GM15510 (cell line): ENCODE data around the gene AKAP1.

Experiments used
- POLR2A ChIP-seq: IDR thresholded peaks from 3 replicates; pipeline ENCODE4 v1.6.1; 2011; ENCODE audit warnings: borderline replicate concordance; ENCODE audit not compliant: insufficient read length; ENCODE audit errors: extremely low read depth

Gene AKAP1

DNA sequence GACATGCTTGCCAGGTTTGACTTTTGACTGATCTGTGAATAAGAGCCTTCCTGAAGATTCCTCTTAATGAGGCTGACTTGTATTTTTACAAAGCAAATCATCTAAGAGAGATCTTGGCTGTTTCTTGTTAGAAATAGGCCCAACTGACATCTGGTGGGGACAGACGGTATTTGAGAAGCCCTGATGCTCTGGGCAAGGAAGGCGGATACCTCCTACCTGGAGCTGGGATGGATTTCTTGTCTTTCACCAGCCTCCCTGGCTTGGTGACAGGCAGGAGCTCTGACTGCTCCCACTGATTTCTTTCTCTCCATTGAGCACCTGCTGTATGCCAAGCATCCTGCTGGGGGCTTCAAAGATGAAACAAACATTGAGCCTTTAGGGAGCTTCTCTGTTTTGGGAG lies 40.4 kb downstream of the AKAP1 start:
- TF ChIP-seq POLR2A: no peak

DNA sequence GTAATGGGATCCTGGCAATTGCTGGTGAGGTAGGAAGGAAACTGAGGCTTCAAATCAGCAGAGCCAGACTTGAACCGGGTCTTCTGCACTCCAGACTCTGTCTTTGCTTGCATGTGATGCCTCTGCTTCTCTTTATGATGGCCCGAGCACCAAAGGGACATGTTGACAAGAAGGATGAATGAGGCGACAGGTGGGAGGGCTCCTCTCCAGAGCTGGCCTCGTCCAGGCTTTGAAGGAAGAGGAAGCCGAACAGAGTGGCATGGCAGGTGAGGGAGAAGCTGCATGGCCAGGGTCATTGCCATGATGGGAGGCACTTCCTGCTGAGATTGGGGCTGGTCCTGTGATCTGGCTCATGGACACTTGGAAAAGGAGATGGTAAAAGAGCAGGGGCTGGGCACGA lies 40.8 kb downstream of the AKAP1 start:
- TF ChIP-seq POLR2A: no peak

DNA sequence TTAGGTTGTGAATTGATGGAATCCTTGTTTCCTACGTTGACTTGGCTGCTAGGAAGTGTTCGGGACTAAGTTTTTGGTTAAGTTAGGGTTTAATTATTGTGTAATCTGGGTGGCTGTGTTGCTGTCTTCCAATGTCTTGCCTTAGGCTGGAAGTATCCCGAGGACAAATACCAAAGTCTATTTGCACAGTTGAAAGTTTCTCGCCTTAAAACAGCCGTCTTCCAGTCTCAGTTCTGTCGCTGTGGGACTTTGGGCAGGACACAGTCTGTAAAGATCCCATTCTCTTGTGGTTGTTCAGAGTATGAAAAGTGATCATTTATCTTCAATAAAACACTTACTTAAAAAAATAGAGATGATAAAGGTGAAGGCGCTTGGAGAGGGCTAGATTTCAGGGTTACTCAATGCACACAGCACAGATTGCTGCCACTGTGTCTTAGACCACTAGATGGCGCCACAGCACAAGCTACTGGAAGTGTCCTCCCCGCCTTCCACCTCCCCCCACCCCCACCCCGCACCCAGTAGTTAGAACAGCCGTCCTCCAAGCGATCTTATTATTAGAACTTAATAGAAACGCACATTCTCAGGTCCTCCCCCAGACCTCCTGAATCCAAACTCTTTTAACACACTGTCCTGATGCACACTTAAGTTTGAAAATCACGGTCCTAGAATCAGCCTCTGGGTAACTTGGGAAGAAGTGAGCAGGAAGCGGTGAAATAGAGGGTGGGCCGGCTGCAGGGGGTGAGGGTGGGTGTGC lies 45.8 kb downstream of the AKAP1 start:
- TF ChIP-seq POLR2A: no peak

DNA sequence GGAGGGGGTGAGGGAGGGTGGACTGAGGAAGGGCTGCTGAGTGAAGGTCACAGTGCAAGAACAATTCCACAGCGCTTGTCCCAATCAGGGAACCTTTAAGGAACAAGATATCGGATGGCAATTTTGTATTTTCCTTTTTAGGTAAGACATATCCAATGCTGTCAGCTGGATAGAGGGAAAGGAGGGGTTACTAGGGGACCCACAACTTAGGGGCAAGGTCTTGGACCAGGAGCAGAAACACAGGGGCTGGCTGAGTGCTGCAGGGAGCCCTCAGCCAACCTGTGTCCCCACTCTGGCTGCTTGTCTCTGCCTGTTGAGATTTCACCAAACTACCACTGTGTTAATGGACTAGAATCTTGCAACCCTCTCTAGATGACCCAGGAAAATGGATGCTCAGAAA lies 47.6 kb downstream of the AKAP1 start:
- no peak for TF ChIP-seq POLR2A

DNA sequence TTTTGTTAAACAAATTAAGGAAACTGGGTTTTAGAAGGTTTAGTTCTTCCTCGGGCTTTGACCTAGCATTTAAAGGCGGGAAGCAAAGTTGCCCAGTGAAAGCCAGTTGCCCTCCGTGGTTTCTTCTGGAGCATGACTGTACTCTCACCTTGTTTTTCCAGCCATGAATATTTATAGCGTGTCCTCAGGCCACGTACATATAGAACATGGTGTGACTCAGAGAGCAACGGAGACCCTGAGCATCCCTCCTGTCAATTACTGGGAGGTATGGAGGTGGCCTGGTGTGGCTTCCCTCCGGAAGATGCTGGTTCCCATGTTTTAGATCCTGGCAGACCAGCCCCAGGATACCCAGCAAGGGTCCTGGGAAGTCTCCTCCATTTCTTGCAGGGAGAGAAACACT lies 48.4 kb downstream of the AKAP1 start:
- no peak for TF ChIP-seq POLR2A

DNA sequence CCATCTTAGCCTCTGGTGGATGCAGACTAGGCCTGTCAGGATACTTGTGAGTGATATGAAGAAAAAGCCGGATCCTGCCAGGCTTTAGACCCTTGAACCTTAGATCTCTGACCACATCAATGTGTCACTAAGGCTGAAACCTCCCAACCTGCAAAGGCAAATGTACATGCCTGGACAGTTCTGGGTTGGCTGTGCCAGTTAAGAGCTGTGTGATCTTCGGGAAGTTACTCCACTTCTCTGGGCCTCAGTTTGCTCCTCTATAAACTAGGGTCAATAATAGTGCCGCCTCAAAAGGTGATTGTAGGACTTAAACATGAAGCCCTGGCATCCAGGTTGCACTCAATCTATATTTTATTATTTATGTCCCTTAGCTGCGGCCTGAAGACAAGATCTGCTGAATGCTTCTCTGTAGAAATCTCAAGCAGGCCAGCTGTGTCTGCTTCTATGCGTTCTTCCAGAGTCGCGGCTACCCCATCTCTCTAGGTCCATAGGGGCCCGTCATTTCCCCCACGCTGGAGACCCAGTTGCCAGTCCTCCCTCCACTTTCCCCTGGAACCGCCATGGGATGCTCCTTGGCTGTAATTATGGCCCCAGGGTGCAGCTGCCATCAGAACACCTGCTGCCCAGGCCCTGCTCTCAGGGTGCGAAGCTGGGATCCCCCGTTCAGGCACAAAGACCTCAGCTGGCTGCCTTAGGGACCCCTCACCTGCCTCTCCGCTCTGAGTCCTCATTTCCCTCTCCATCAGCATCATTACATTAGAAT lies 50.2 kb downstream of the AKAP1 start:
- TF ChIP-seq POLR2A: no peak

DNA sequence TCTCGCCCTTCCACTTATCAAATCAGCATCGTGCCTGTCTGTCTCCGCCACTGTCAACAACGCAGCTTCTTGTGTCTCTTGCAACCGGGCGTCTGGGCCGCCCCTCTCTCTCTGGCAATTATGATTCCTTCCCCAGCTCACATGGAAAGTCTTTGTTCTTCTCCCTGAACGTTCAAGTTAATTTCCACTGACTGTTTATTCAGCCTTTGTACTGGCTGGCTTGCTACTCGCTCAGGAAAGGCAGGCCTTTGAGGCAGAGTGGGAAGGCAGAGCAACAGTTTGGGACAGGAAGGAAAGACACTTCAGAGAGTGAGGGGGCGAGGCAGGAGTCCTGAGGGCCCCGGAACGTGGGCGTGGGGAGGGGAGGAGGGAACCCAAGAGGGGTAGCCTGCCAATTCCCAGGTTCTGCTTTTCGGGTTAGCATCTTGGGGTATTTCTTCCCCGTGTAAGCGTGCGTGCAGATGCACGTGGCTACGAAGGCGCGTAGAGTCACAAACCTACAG lies 50.8 kb downstream of the AKAP1 start:
- TF ChIP-seq POLR2A: no peak

DNA sequence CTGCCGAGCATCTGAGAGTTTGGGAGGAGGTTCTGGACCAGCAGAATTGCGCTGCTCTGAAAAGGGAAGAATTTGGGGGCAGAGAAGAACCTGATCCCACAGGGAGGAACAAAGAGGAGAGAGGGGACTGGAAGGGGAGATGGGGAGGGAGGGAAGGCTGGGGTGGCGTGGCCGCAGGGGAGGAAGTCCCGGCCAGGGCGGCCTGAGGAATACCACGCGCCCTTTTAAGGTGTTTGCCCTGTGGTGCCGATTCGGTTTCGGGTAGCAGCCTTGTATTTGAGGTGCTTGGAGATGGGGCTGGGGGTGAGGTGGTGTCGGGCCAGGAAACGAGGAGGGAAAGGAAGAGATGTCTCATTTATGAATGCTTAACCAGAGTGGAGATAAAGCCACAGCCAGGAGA lies 51.3 kb downstream of the AKAP1 start:
- TF ChIP-seq POLR2A: no peak

DNA sequence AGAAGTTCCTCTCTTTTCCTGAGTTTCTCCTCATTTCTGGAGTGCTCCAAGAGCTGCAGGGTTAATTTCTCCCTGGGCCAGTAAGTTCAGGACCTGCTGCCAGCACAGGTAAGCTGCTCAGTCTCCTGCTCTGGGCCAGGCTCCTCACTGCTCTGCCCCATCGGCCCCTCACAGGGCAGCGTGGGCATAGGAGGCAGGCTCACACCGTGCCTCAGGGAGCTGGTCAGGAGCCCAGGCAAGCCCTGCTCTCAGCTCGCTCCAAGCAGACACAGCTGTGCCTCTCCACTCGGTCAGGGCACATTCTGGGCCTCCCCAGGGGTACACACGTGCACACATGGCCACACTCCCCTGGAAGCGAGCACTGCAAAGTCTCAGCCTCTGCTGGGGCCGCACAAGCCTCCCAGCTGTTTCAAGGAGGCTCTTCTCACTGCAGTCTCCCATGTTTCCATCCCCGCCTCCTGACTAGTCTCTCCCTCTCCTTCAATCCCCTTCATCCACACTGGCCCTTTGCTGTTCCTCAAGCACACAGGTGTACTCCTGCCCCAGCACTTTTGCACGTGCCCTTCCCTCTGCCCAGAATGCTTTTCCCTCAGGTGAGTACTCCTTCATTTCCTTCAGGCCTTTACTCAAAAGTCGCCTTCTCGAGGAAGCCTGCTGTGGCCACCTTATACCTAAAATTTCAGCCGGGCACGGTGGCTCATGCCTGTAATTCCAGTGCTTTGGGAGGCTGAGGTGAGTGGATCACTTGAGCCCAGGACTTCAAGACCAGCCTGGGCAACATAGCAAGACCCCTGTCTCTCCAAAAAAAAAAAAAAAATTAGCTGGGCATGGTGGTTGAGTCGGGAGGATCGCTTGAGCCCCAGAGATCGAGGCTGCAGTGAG lies 53.2 kb downstream of the AKAP1 start:
- TF ChIP-seq POLR2A: no peak

DNA sequence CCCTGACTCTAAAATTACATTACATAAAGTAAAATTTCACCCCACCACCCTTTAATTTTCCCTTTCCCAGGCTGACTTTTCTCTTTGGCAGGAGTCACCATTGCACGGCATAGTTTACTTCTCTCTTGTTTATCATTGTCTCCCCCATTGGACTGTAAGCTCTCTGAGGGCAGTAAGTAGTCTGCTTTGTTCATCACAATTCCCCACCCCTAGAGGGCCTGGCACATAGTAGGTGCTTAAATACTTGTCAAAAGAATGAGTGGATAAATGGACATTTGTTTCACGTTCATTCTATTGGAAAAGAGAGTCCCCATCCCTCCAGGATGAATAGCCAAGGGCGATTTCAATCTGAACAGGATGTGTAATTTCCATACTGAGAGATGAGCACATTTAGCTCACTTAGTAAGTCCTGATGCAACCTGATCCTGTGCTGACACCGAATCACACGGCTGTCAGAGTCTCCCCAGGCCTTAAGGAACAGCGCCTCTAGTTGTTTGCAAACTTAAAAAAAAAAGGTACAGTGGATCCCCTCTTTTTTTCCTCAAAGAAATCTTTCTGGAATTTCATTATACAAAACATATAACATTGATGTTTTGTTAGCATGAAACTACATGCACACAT lies 54.0 kb downstream of the AKAP1 start:
- no peak for TF ChIP-seq POLR2A

DNA sequence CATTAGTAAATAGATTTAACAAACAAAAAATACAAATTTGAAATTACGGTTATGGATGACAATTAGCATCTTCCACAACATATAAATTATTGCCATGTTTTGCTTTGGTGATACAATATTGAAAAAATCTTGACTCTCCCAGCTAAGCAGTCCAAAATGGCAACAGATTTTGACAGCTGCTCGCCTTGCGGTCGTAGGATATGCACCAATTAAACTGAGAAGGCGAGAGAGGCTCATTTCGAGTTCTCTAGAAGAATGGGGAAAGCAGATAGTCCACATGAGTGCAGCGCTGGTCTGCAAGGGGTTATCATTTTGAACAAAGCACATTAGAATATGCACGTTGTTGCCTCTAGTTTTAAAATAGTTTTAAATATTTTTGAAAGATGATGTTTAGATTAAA lies 55.3 kb downstream of the AKAP1 start:
- no peak for TF ChIP-seq POLR2A

DNA sequence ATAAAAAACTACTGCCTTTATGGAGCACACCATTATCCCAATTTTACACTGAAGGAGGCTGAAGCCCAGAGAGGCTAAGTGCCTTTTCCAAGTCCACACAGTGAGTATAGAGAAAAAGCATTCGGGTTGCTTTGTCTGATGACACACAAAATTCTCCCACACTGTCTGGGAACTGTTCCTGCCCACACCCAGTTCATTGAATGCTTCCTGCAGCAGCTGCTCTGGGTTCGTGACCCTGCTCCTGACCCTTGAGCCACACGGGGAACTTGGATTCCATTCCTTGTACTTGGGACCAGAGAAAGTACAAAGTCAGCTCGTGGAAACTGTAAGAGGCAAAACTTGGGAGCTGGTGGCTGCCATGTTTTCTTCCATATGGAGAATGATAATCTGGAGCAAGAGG lies 57.9 kb downstream of the AKAP1 start:
- TF ChIP-seq POLR2A: no peak

DNA sequence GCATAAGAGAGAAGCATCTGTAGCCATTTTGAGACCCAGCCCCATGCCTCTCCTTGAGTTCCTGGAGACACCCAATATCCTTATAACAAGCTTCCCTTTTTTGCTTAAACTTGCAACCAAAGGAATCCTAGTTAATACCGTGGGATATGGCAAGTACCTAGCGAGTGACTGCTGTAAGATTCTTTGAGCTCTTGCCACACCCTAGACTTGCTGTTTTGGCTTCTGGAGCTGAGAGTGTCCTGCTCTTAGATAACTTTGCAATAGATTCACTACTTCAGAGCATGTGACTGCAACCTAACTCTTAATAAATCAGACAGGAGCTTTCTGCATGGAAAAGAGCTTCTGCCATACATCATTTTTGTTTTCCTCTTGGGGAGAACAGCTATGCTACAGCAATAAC lies 58.3 kb downstream of the AKAP1 start:
- no peak for TF ChIP-seq POLR2A

DNA sequence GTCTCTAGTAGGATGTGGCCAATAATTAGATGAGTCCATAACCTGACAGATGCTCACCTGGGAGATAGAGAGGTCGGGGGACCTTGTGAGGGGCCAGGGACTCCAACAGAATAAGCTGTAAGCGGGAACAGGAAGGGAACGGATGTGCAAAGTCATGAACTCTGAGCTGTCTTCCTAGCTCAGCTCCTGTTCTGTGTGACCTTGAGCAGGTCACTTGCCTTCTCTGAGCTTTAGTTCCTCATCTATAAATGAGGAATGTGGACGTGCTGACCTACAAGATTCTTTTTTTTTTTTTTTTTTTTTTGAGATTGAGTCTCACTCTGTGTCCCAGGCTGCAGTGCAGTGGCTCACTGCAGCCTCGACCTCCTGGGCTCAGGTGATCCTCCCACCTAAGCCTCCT lies 58.9 kb downstream of the AKAP1 start:
- no peak for TF ChIP-seq POLR2A

DNA sequence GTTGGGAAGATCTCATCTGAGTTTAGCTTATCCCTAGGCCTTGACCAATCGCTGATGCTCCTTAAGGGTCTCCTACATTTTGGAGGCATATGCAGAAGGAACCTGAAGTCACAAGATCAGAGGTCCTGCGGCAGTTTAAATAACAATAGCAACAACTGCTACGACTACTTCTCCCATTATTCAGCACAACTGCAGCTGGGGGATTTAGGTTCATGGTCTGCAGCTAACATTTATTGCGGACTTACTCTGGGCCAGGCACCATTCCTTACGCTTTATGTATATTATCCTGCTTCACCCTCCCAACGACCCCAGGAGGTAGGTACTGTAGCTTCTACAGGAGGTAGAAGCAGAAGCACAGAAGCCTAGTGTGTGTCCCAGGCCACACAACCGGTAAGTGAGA lies 59.5 kb downstream of the AKAP1 start:
- no peak for TF ChIP-seq POLR2A

DNA sequence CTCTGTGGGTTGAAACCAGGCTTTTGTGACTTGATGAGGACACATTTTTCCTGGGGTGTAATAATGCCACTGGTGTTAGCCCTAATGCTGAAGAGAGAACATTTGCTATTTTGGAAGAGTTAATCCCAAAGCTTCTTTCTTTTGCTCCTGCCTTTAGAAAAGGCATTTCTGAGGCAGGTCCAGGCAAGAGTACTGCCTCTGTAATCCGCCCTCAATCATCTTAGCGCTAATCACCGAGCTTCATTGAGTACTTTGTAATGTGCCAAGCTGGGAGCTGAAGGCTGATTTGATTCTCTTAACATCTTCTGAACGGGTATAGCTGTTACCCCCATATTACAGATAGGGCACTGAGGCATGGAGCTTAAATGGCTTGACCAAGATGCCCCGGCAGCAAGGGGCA lies 60.3 kb downstream of the AKAP1 start:
- no peak for TF ChIP-seq POLR2A

DNA sequence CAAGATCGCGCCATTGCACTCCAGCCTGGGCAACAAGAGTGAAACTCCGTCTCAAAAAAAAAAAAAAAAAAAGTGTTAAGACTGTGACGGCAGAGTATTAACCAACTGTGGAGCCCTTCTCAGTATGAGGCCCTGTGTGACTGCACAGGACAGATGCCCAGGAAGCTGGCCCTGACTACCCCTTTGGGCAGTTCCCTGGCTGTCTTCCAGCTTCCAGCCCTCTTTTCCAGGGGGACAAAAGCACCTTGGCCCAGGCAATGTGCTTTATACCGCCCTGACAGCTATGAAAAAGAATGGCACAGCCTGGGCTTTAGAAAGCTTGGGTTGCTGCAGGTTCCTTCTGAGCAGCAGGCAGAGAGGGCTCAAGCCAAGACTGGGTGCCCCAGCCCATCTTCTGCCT lies 61.2 kb downstream of the AKAP1 start:
- TF ChIP-seq POLR2A: no peak
